Sigmoid colon (tissue), 4 donors: ENCODE data around the gene CSNK1A1.

ENCODE experiments used
- CTCF ChIP-seq, 4 experiments: fragments of 450-650 bp in 3 of 4; fragments of 200-600 bp in 1 of 4; IDR thresholded peaks; one replicate each; pipeline ENCODE4 v1.5.1; 2016 to 2019; ENCODE audit warnings: antibody characterized with exemption in 4 of 4, mild to moderate bottlenecking in 3 of 4, moderate library complexity in 2 of 4
- POLR2AphosphoS5 ChIP-seq, 4 donors: sonication (generic); formaldehyde crosslinking; IDR thresholded peaks; one replicate each; pipeline ENCODE4 v1.6.1; 2017; ENCODE audit warnings: antibody characterized with exemption in 4 of 4

- TF ChIP-seq CTCF (IDR thresholded peaks at IDR 0.05): no peak
- no peak for TF ChIP-seq POLR2AphosphoS5 (IDR thresholded peaks at IDR 0.05)
Measured at GRCh38 chr5:149598966-149599365, 47.7 kb upstream of the CSNK1A1 start.
